Kidney glomerular epithelial cell (primary cell): Measurements from ENCODE around the gene VGLL4.

Experiments used
- DNase-seq: peaks from one replicate; lab custom pipeline; 2025; lab: John Stamatoyannopoulos, UW

Gene VGLL4

GRCh38 chr3:11549580-11550140, 94.1 kb downstream of the VGLL4 start:
- no peak for DNase-seq

- DNase-seq = no peak
Measured at GRCh38 chr3:11548721-11549131, 95.0 kb downstream of the VGLL4 start.

- DNase-seq = no peak
Measured at GRCh38 chr3:11547498-11547897, 96.2 kb downstream of the VGLL4 start.

GRCh38 chr3:11546657-11547302, 96.9 kb downstream of the VGLL4 start:
- DNase-seq = no peak

- no peak for DNase-seq
Measured at GRCh38 chr3:11545186-11545851, 98.4 kb downstream of the VGLL4 start.

GRCh38 chr3:11544412-11545181, 99.1 kb downstream of the VGLL4 start:
- DNase-seq = no peak

GRCh38 chr3:11543948-11544387, 99.7 kb downstream of the VGLL4 start:
- no peak for DNase-seq

GRCh38 chr3:11543141-11543947, 100.4 kb downstream of the VGLL4 start:
- no peak for DNase-seq

GRCh38 chr3:11542551-11542950, 101.2 kb downstream of the VGLL4 start:
- DNase-seq = no peak

- DNase-seq = no peak
Measured at GRCh38 chr3:11541321-11542303, 102.1 kb downstream of the VGLL4 start.

GRCh38 chr3:11539677-11540076, 104.0 kb downstream of the VGLL4 start:
- no peak for DNase-seq

GRCh38 chr3:11539218-11539617, 104.5 kb downstream of the VGLL4 start:
- DNase-seq = no peak

- DNase-seq = no peak
Measured at GRCh38 chr3:11538581-11538980, 105.1 kb downstream of the VGLL4 start.

- no peak for DNase-seq
Measured at GRCh38 chr3:11536936-11537612, 106.6 kb downstream of the VGLL4 start.

- DNase-seq = no peak
Measured at GRCh38 chr3:11536132-11536935, 107.4 kb downstream of the VGLL4 start.

- no peak for DNase-seq
Measured at GRCh38 chr3:11535243-11535960, 108.3 kb downstream of the VGLL4 start.

- no peak for DNase-seq
Measured at GRCh38 chr3:11534793-11535101, 109.0 kb downstream of the VGLL4 start.

- DNase-seq = no peak
Measured at GRCh38 chr3:11534011-11534792, 109.5 kb downstream of the VGLL4 start.
